ENCODE data around the gene LPGAT1. TPM values are rescaled to one million over a fixed set of nuclear protein-coding genes. Genes with fewer than 3 reads are reported as not detected.

Gene LPGAT1
- total and polyA plus RNA-seq, 2 of the 13 experiments (the other 11 are each of a cell fraction or from before 2014, with no cell fraction given): 12.1 to 48.3 TPM

- TF ChIP-seq FOSL1 (CRISPR knock-in tag; IDR thresholded peaks at IDR 0.05; ENCODE audit: borderline replicate concordance): no peak
- 0 out of 2 replicates have a peak, but pooled peaks have one; percentile 58 for TF ChIP-seq ZNF160 (CRISPR knock-in tag; IDR thresholded peaks at IDR 0.05)
- TF ChIP-seq RFXANK (CRISPR knock-in tag; IDR thresholded peaks at IDR 0.05): no peak
- peak; percentile 39 for TF ChIP-seq HNRNPLL (IDR thresholded peaks at IDR 0.05; ENCODE audit: low read depth, low read length, poor library complexity, severe bottlenecking)
- TF ChIP-seq PAWR (CRISPR knock-in tag; IDR thresholded peaks at IDR 0.05; ENCODE audit: borderline replicate concordance): no peak
- no peak for TF ChIP-seq ZNF775 (CRISPR knock-in tag; IDR thresholded peaks at IDR 0.05; ENCODE audit: borderline replicate concordance)
- TF ChIP-seq YEATS4 (CRISPR knock-in tag; IDR thresholded peaks at IDR 0.05; ENCODE audit: borderline replicate concordance): peak; percentile 51; the same call in 1 of the 2 replicates
- no peak for TF ChIP-seq SOX5 (CRISPR knock-in tag; IDR thresholded peaks at IDR 0.05; ENCODE audit: borderline replicate concordance)
- no peak for TF ChIP-seq RCOR2 (CRISPR knock-in tag; IDR thresholded peaks at IDR 0.05)
- no peak for TF ChIP-seq ZNF513 (CRISPR knock-in tag; conservative IDR thresholded peaks at IDR 0.05)
- TF ChIP-seq TEF (CRISPR knock-in tag; IDR thresholded peaks at IDR 0.05): no peak
- no peak for TF ChIP-seq SMAD1 (CRISPR knock-in tag; IDR thresholded peaks at IDR 0.05; ENCODE audit: borderline replicate concordance, low read depth)
- no peak for TF ChIP-seq ZFYVE20 (CRISPR knock-in tag; IDR thresholded peaks at IDR 0.05; ENCODE audit: borderline replicate concordance, low read depth)
- TF ChIP-seq SRF (IDR thresholded peaks at IDR 0.05; ENCODE audit: low read depth, low read length): no peak
- TF ChIP-seq ZNF326 (CRISPR knock-in tag; IDR thresholded peaks at IDR 0.05; ENCODE audit: borderline replicate concordance): no peak
- TF ChIP-seq ZNF747 (CRISPR knock-in tag; IDR thresholded peaks at IDR 0.05; ENCODE audit: borderline replicate concordance): no peak; the same call in 1 of the 2 replicates
- no peak for TF ChIP-seq ZNF225 (CRISPR knock-in tag; IDR thresholded peaks at IDR 0.05)
- no peak for TF ChIP-seq NCOR1 (IDR thresholded peaks at IDR 0.05; ENCODE audit: borderline replicate concordance, low read length)
- TF ChIP-seq TFAP4 (IDR thresholded peaks at IDR 0.05; ENCODE audit: borderline replicate concordance, low read depth): no peak
- peak; percentile 55; the same call in 1 of the 2 replicates for TF ChIP-seq ZNF619 (CRISPR knock-in tag; IDR thresholded peaks at IDR 0.05)
- peak; percentile 97 for TF ChIP-seq STAG1 (CRISPR knock-in tag; IDR thresholded peaks at IDR 0.05)
- TF ChIP-seq ZNF574 (CRISPR knock-in tag; IDR thresholded peaks at IDR 0.05): peak; percentile 64
- no peak for TF ChIP-seq SRSF1 (optimal IDR thresholded peaks at IDR 0.05; ENCODE audit: low read depth, low read length)
- no peak for TF ChIP-seq PRMT3 (CRISPR knock-in tag; IDR thresholded peaks at IDR 0.05; ENCODE audit: borderline replicate concordance, low read depth)
Observed at GRCh38 chr1:211698161-211699026, 132.2 kb downstream of the LPGAT1 start (continued).

All from HepG2 (cell line).